GM21737 (cell line): Measurements from ENCODE around the gene SMYD2.

Source experiments
- ATAC-seq: cut with Tn5 transposase; IDR thresholded peaks from one replicate; pipeline ENCODE4 v1.9.1; 2021; ENCODE audit warnings: mild to moderate bottlenecking, moderate library complexity; ENCODE audit not compliant: unreplicated experiment

The SMYD2 gene

GRCh38 chr1:214300149-214300780, 19.3 kb downstream of the SMYD2 start:
- ATAC-seq = no peak

GRCh38 chr1:214301526-214301925, 20.6 kb downstream of the SMYD2 start:
- ATAC-seq = no peak

GRCh38 chr1:214303141-214303930, 22.4 kb downstream of the SMYD2 start:
- ATAC-seq = no peak

DNA sequence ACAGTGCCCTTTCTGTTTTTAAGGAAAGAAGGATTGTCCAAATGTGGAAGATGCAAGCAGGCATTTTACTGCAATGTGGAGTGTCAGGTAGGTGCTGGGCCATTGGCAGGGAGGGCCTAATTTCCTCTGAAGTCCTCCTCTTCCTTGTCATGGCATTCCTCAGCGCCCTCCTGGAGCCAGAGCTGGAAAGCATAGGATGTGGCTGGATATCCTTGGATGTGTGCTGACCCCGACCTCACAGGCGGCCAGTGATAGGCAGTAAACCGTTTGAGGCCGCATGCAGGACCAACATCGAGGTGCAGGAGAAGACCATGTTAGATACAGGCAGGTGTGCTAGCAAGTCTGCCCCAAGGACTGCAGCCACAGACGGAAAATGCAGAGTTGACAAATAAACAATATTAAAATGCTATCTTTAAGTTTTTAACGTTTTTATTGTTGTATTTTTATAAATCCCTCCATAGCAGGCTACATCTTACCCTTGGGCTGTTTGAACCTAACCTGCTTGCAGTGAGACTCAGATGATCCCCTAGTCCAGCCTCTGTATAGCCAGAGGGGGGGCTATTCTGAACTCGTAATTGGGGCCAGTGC, 24.3 kb downstream of the SMYD2 start:
- ATAC-seq = no peak

GRCh38 chr1:214306269-214306668, 25.3 kb downstream of the SMYD2 start:
- no peak for ATAC-seq

- ATAC-seq = no peak
Measured at GRCh38 chr1:214310010-214310409, 29.1 kb downstream of the SMYD2 start.

- ATAC-seq = no peak
Measured at GRCh38 chr1:214310777-214311690, 30.1 kb downstream of the SMYD2 start.

DNA sequence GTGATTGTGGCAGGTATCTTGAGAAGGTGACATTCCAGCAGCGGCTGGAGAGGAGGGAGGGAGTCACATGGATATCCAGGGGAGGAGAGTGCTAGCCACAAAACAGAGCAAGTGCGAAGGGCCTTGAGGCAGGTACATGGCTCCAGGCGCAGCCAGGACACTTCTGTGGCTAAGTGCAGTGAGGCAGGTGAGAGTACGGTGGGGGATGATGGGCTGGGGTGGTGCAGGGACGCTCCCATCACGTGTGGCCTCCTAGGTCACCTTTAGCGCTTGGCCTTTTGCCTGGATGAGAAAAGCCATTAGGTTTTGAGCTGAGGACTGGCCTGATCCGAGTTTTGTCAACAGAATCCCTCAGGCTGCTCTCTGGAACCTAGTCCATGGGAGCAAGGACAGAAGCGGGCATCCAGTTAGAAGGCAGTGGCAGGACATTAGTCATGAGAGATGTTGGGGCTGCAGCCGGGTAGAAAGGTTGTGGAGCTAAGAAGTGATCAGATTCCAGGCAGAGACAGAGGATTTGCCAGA, 31.6 kb downstream of the SMYD2 start:
- no peak for ATAC-seq

GRCh38 chr1:214314178-214314843, 33.4 kb downstream of the SMYD2 start:
- no peak for ATAC-seq

- ATAC-seq = no peak
Measured at GRCh38 chr1:214316593-214316992, 35.6 kb downstream of the SMYD2 start.

DNA sequence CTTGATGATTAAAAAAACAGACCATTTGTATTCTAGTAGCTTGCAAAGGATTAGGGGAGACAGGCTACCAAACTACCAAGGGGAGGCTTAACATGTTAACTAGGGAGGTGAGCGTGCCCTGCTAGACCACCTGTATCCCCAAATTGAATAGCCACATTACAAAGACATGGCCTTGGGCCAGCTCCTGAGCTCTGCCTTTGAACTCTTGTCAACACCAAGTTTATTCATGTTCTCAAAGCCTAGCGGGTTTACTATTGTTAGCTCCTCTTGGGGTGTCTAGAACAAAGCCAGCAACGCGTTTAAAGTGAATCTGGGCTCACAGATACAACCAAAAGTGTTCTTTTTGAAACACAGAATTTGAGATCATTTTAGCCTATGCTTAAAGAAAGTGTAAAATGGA, 36.3 kb downstream of the SMYD2 start:
- no peak for ATAC-seq

DNA sequence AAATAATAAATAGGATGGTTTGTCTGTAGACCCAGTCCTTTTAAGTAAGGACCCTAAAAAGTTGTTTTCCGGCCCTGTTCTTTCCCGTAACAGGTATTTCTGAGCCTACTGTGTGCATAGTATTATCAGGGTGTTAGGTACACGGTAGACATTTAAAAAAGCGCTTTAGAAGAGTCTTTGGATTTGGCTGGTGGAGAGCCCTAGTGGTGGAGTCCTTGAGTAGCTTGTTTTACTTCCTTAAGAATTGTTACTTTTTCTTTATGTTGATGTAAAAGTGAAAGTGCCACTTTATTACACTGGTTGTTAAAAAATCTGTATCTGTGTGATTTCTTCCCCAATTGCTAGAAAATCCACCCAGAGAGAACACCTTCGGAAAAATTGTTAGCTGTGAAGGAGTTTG, 36.8 kb downstream of the SMYD2 start:
- ATAC-seq = no peak

DNA sequence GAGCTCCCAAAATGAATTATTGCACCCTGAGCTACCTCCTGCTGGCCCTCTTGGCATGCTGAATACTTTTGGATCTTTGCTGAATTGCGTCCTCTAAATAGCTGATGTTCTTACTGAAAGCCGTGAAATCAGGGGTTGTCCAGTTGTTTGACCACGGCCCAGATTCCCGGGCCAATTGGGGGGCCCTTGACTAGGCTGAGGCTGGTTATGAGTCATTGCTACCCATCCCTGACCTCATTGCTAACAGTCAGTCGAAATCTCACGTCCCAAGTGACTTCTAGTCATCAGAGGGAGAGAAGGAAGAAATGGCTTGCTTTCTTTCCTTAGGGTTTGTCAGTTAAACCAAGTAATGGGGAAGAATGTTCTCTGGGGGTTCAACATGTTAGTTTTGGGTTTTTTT, 37.4 kb downstream of the SMYD2 start:
- no peak for ATAC-seq

- ATAC-seq = no peak
Measured at GRCh38 chr1:214318956-214319736, 38.2 kb downstream of the SMYD2 start.

- no peak for ATAC-seq
Measured at GRCh38 chr1:214319938-214320337, 39.0 kb downstream of the SMYD2 start.

DNA sequence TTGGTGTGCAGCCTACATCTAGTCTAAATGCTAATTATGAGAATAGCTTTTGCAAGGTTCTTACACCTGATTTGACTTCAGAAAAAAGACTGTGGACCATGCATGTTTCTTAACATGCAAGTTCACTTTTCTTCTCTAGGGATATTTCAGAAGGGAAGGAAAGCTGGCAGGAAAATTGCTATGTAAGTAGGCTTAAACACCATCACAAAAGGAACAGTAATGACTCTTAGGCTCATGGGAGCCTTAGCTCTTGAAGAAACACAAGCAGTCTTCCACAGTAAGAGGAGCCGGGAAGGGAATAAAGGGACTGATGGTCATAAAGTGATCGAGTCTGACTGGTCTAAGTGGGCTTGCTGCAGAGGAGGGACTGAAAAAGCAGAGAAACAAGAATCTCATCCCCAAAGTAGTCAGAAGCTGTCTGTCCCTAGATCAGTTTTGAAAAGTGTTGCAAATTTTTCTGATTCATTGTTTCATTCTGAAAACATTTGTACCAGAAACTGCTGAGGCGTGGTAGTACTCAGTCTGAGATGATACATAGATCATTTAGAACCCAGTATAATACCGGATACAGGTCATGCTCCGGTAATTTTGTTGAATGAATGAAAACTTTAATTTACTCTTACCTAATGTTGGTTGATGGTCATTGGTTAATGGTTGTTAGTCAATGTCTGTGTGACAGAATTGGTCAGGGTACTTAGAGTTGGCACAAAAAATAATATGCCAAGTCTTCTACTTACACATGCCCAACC, 40.9 kb downstream of the SMYD2 start:
- ATAC-seq = no peak

DNA sequence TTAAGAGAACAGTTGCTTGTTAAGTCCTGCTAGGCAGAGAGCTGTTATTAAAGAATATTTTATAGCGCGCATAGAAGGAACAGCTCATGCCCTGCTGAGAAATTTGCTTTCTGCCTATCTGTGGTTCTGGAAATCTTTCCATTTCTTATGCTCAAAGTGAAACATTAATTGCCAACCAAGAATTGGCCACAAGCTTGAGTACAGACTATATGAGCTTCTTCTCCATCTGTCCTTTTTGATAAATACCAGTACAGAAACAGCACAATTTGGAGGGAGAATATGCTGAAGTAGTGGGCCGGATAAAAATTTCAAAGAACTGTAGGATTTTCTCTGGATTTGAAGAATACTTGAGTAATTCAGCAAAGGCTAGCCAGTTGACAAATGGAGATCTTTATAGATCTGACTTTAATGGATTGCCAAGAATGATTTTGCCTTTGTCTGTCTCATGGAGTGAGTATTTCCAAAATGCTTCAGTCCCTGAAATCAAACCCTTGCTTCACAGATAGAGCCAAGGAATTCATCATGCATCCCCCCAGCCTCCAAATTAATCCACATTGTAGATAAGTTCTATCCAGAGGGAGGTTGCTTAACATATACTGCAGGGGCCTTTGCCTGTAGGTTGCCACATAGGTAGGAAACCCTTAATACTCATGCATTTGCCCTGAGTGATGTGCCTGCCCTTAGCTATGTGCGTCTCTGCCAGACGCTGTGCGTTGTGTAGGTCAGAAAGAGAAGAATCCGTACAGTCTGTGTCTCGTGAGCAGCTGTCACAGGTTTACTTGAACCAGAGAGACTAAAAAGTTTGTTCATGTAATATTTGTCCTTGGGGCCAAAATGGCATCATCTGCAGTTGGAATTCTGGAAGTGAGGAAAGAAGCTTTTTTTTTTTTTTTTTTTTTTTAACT, 44.2 kb downstream of the SMYD2 start:
- no peak for ATAC-seq

- peak; percentile 42 for ATAC-seq
Measured at GRCh38 chr1:214326406-214326805, 45.4 kb downstream of the SMYD2 start.
